BLaER1 treated with 17β-estradiol and CSF1 and Interleukin-3, amounts not matched to agents 10 nM and 100 nM (cell line): Measurements from ENCODE around the gene MYO19.
"Not testable (repeated sequence)": the region's sequence is repeated elsewhere in the genome, so short reads cannot be mapped to it uniquely, and the experiment has no call there.

Experiments used
- H3K27ac ChIP-seq, 11 experiments: shearing (Covaris generic); formaldehyde crosslinking; 2 replicates each; pipeline ENCODE4 v1.8.1; 2022
- H3K27me3 ChIP-seq, 11 experiments: shearing (Covaris generic); formaldehyde crosslinking; 2 replicates each; pipeline ENCODE4 v1.8.1; 2022
- H3K36me3 ChIP-seq, 11 experiments: shearing (Covaris generic); formaldehyde crosslinking; 2 replicates each; pipeline ENCODE4 v1.8.1; 2022
- H3K4me1 ChIP-seq, 10 experiments: shearing (Covaris generic); formaldehyde crosslinking; 2 replicates each; pipeline ENCODE4 v1.8.1; 2022
- H3K4me2 ChIP-seq, 11 experiments: shearing (Covaris generic); formaldehyde crosslinking; 2 replicates each; pipeline ENCODE4 v1.8.1; 2022
- H3K4me3 ChIP-seq, 10 experiments: shearing (Covaris generic); formaldehyde crosslinking; 2 replicates each; pipeline ENCODE4 v1.8.1; 2022
- H3K9ac ChIP-seq, 11 experiments: shearing (Covaris generic); formaldehyde crosslinking; 2 replicates each; pipeline ENCODE4 v1.8.1; 2022
- H3K9me3 ChIP-seq, 11 experiments: shearing (Covaris generic); formaldehyde crosslinking; replicated peaks in 1 of 11; 2 replicates each; pipeline ENCODE4 v1.8.1; 2022
- H4K20me1 ChIP-seq, 11 experiments: shearing (Covaris generic); formaldehyde crosslinking; 2 replicates each; pipeline ENCODE4 v1.8.1; 2022
- Cebpa-rat ChIP-seq, 11 experiments: shearing (Covaris generic); IDR thresholded peaks; 2 replicates each; pipeline ENCODE4 v1.8.1; 2022

MYO19 gene

DNA sequence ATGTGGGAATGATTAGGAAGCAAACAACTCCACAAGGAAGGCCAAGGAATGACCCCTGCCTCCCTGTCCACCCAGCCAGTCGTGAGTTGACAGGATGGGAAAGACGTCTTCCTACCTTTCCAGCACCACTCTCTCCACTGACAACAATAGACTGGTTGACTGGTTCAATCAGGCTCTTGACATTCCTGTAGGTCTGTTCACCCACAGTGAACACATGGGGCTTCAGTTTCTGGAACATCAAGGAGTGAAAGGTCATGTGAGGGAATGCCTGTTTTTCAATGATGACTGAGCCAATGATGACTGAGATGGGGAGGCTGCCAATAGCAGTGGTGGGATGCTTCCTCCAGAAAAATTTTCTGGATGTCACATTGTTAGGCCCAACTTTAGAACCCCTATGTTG, 9.6 kb downstream of the MYO19 start:
- H3K4me3 ChIP-seq = no peak overlapping the region
- no peak for TF ChIP-seq Cebpa-rat (IDR thresholded peaks at IDR 0.05)
- peaks cover 72 to 100% (median 97%) of the 10 kb centered on the region in 11 experiments for H3K36me3 ChIP-seq
- H3K27me3 ChIP-seq = no peaks in the 10 kb centered on the region
- peaks cover 0 to 49% (median 21%) of the 10 kb centered on the region in 11 experiments; a peak in 14 of 22 replicates for H4K20me1 ChIP-seq
- H3K27ac ChIP-seq = no peak overlapping the region
- no peaks in the 10 kb centered on the region for H3K9me3 ChIP-seq
- H3K9ac ChIP-seq = no peak overlapping the region
- peaks cover 0 to 18% (median 11%) of the 10 kb centered on the region in 10 experiments; a peak in 14 of 20 replicates for H3K4me1 ChIP-seq
- no peak overlapping the region for H3K4me2 ChIP-seq

DNA sequence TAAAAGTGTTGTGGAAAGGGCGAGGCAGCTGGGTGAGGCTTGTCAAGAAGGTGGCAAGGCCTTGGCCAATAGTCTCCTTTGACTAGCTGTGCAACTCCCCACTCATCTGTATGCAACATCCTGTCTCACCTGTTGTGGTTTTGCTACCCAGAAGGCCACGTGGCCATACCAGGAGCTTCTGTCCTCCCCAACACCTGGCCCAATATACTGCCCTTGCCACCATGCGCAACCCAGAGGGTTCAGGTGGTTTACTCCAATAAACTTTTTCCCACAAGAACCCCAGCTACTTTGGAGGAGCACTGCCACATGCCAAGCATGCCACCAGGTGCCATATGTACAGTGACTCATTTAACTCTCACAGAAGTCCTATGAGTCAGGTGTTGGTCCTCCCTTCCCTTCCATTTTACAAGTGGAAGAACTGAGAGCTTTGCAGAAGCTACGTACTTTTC, 10.2 kb downstream of the MYO19 start:
- peaks cover 72 to 100% (median 97%) of the 10 kb centered on the region in 11 experiments for H3K36me3 ChIP-seq
- H4K20me1 ChIP-seq = peaks cover 0 to 47% (median 16%) of the 10 kb centered on the region in 11 experiments; a peak in 14 of 22 replicates
- H3K4me1 ChIP-seq = peaks cover 0 to 17% (median 10%) of the 10 kb centered on the region in 10 experiments; a peak in 14 of 20 replicates
- H3K4me3 ChIP-seq = no peak overlapping the region
- H3K27ac ChIP-seq = no peak overlapping the region
- no peak overlapping the region for H3K9ac ChIP-seq
- no peaks in the 10 kb centered on the region for H3K9me3 ChIP-seq
- TF ChIP-seq Cebpa-rat (IDR thresholded peaks at IDR 0.05) = no peak
- H3K27me3 ChIP-seq = no peaks in the 10 kb centered on the region
- H3K4me2 ChIP-seq = no peak overlapping the region

DNA sequence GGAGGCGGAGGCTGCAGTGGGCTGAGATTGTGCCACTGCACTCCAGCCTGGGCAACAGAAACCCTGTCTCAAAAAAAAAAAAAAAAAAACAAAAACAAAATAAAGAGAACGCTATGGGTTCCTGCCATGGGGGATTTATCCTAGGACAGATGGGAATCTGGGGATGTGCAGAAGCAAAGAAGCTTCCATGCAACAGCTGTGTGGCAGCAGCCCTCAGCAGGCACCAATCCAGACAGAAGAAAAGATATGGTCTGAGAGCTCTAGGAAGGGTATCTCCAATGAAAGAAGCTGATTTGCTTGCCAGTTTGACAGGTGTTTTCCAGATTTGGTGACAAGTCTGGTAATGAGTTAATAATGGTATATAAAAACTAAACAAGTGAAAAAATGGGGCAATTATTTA, 11.6 kb downstream of the MYO19 start:
- H4K20me1 ChIP-seq = peaks cover 0 to 34% (median 13%) of the 10 kb centered on the region in 11 experiments; a peak in 10 of 22 replicates
- H3K4me1 ChIP-seq = peaks cover 0 to 5% (median 0%) of the 10 kb centered on the region in 10 experiments; a peak in 2 of 20 replicates
- H3K27ac ChIP-seq = no peak overlapping the region
- no peak overlapping the region for H3K4me3 ChIP-seq
- no peaks in the 10 kb centered on the region for H3K27me3 ChIP-seq
- no peak overlapping the region for H3K9ac ChIP-seq
- no peak for TF ChIP-seq Cebpa-rat (IDR thresholded peaks at IDR 0.05)
- H3K9me3 ChIP-seq = no peaks in the 10 kb centered on the region
- no peak overlapping the region for H3K4me2 ChIP-seq
- peaks cover 72 to 97% (median 94%) of the 10 kb centered on the region in 11 experiments for H3K36me3 ChIP-seq

DNA sequence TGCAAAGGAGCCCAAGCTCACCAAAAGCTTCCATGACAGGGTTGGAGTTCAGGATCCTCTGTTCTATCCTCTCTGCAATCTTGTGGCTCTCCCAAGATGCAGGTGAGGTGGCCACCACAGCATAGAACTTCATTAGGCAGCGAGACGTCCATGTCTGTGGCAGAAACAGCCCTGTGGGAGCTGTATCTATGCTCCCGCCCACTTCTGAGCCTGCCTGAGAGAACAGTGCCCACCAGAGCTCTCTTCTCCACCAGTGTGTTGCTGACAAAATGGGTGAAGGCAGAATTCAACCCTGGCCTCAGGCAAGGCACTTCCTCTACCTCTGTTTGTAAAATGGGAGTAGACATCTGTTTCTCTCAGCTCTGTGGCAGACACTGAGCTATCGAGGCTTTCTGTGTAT, 18.8 kb downstream of the MYO19 start:
- Histone ChIP-seq H3K9ac (no peak overlapping the region), H3K36me3 (peaks cover 65 to 97% (median 91%) of the 10 kb centered on the region in 11 experiments), H3K4me1 (peaks cover 0 to 5% (median 0%) of the 10 kb centered on the region in 10 experiments; a peak in 1 of 20 replicates), H3K9me3 (no peaks in the 10 kb centered on the region), H3K4me3 (no peak overlapping the region), H4K20me1 (peaks cover 0 to 23% (median 0%) of the 10 kb centered on the region in 11 experiments; a peak in 5 of 22 replicates), H3K27ac (no peak overlapping the region), H3K27me3 (no peaks in the 10 kb centered on the region), H3K4me2 (no peak overlapping the region)
- TF ChIP-seq Cebpa-rat (IDR thresholded peaks at IDR 0.05) = no peak

DNA sequence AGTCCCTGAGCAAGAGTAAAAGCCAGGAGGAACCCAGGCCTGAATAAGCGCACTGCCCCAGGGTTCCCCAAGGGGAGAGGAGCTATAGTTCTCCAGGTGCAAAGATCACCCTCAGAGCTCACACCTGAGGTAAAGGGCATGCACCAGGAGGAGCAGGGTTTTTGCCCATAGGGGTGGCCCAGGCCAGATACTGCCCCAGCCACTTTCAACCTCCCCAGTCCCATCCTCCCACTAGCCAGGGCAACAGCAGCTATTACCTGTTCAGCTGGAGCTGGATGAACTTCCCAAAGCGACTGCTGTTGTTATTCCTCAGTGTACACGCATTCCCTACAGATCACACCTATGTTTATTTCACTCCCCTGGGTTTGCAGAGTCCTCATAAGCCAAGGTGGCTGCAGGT, 19.8 kb downstream of the MYO19 start:
- Histone ChIP-seq H3K4me1 (peaks cover 0 to 3% (median 0%) of the 10 kb centered on the region in 10 experiments; a peak in 1 of 20 replicates), H4K20me1 (peaks cover 0 to 30% (median 0%) of the 10 kb centered on the region in 11 experiments; a peak in 5 of 22 replicates), H3K4me3 (no peak overlapping the region), H3K4me2 (no peak overlapping the region), H3K27me3 (no peaks in the 10 kb centered on the region), H3K36me3 (peaks cover 66 to 97% (median 91%) of the 10 kb centered on the region in 11 experiments), H3K27ac (no peak overlapping the region), H3K9me3 (no peaks in the 10 kb centered on the region), H3K9ac (no peak overlapping the region)
- TF ChIP-seq Cebpa-rat (IDR thresholded peaks at IDR 0.05) = no peak

DNA sequence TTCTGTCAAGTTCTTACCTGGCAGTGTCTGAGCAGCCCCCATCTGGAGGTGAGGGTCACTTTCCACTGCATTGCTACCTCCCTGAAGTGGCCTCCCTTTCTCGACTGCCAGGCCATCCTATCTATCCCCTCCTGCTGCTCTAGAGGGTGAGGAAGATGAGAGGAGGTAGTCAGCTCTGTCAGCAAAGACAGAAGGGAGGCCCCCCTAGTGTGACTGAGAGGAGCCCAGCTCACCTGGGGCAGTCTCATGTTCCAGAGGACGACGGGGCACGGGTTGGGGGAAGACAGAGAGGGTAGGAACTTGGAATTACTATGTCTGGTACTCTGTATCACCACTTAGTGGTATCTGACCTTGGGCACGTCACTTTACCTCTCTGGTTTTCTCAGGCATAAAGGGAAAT, 22.0 kb downstream of the MYO19 start:
- Histone ChIP-seq H3K36me3 (peaks cover 77 to 100% (median 96%) of the 10 kb centered on the region in 11 experiments), H3K4me2 (no peak overlapping the region), H3K27ac (no peak overlapping the region), H3K4me1 (no peaks in the 10 kb centered on the region), H3K4me3 (no peak overlapping the region), H4K20me1 (peaks cover 0 to 38% (median 0%) of the 10 kb centered on the region in 11 experiments; a peak in 6 of 22 replicates), H3K27me3 (no peaks in the 10 kb centered on the region), H3K9me3 (no peaks in the 10 kb centered on the region), H3K9ac (no peak overlapping the region; a peak in 1 of 22 replicates)
- TF ChIP-seq Cebpa-rat (IDR thresholded peaks at IDR 0.05) = no peak

DNA sequence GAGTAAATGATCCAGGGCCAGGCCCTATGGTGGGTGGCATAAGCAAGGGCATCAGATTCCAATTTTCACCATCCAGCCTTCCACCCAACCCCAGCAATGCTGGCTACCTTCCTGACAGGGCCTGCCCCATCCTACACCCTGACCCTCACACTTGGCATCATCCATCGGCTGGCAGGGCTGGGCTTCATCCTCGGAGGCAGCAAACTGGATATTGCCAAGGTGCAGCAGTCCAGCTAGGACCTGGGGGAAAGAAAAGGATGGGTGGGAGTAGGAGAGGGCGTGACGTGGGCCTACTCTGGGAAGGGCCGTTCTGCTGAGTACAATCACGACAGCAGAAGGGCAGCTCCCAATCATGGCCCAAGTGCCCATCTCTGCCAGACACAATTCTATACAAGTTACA, 23.5 kb downstream of the MYO19 start:
- Histone ChIP-seq H3K4me3 (no peak overlapping the region), H3K36me3 (peaks cover 85 to 100% (median 97%) of the 10 kb centered on the region in 11 experiments), H3K4me1 (no peaks in the 10 kb centered on the region), H4K20me1 (peaks cover 0 to 50% (median 0%) of the 10 kb centered on the region in 11 experiments; a peak in 6 of 22 replicates), H3K27ac (no peak overlapping the region), H3K9me3 (no peaks in the 10 kb centered on the region), H3K4me2 (no peak overlapping the region), H3K9ac (no peak overlapping the region), H3K27me3 (no peaks in the 10 kb centered on the region)
- TF ChIP-seq Cebpa-rat (IDR thresholded peaks at IDR 0.05) = no peak

DNA sequence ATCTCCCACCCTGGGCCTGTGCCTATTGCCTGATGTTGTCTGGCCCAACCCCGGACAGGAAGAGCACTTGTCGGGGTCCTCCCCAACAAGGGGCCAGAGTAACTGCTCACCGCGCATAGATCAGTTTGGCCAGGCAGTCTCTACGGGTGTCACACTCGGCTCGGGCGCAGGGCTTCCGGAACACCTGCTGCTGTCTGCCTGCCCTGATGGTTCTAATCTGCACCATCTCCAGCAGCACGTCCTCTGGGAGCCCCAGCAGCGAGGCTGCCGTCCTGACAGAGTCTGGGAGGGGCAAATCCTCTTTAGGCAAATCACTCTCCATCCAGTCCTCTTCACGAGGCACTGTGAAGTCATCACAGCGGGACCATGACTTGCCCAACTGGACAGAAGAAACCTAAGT, 24.0 kb downstream of the MYO19 start:
- Histone ChIP-seq H4K20me1 (peaks cover 0 to 47% (median 0%) of the 10 kb centered on the region in 11 experiments; a peak in 6 of 22 replicates), H3K9ac (no peak overlapping the region), H3K4me3 (no peak overlapping the region), H3K9me3 (no peaks in the 10 kb centered on the region), H3K27ac (no peak overlapping the region), H3K4me1 (no peaks in the 10 kb centered on the region), H3K36me3 (peaks cover 86 to 100% (median 97%) of the 10 kb centered on the region in 11 experiments), H3K27me3 (no peaks in the 10 kb centered on the region), H3K4me2 (no peak overlapping the region)
- TF ChIP-seq Cebpa-rat (IDR thresholded peaks at IDR 0.05) = no peak

DNA sequence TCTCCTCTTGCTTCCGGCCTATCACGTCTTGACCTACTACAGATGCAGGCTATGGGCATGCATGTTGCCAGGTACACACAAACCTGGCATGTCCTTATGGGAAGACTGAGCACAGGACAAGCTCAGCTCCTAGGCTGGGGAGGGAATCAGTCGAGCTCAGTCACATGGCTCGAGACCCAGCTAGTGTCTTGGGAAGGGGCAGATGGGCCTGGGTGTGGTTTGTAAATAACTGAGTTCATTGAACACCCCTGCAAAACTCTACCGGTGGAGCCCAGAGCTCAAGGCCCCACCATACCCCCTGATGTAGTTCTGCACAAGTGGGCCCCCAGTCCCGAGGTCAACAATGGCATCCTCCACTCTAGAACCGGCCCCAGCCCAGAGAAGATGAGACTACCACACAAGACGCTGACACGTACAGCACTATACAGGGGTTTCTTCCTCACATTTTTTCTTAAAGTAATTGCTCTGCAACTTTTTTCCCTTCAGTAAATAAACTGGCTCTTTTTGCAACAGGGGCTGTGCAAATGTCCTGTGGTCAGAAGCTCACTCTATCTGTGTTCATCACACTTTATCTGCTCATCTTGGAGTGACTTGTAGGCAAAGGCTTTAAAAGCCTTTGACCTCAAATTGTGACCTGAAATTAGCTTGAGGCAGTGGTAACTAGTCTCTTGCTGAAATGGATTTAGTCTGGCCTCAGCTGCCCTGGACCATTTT, 25.2 kb downstream of the MYO19 start:
- H4K20me1 ChIP-seq = peaks cover 0 to 35% (median 0%) of the 10 kb centered on the region in 11 experiments; a peak in 7 of 22 replicates
- no peaks in the 10 kb centered on the region for H3K27me3 ChIP-seq
- no peak overlapping the region for H3K9ac ChIP-seq
- H3K9me3 ChIP-seq = no peaks in the 10 kb centered on the region
- no peak overlapping the region for H3K4me2 ChIP-seq
- H3K4me3 ChIP-seq = no peak overlapping the region
- H3K36me3 ChIP-seq = peaks cover 84 to 100% (median 97%) of the 10 kb centered on the region in 11 experiments
- TF ChIP-seq Cebpa-rat (IDR thresholded peaks at IDR 0.05) = no peak
- no peak overlapping the region for H3K27ac ChIP-seq
- H3K4me1 ChIP-seq = no peaks in the 10 kb centered on the region

DNA sequence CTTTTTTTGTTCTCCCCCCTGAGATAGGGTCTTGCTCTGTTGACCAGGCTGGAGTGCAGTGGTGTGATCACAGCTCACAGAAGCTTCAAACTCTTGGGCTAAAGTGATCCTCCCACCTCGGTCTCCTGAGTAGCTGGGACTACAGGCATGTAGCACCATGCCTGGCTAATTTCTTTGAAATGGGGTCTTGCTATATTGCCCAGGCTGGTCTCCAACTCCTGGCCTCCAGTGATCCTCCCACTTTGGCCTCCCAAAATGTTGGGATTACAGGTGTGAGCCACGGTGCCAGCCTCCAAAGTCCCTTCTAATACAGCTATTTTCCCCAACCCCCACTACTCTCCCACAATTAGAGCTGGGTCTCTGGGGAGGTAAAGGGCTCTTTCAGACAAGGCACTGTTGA, 26.2 kb downstream of the MYO19 start:
- H3K4me3 ChIP-seq = not testable (repeated sequence)
- H3K36me3 ChIP-seq = peaks cover 84 to 100% (median 97%) of the 10 kb centered on the region in 11 experiments

More for the DNA sequence above, 26.2 kb downstream of the MYO19 start:
- not testable (repeated sequence) for H3K27me3 ChIP-seq, H3K4me2 ChIP-seq, H3K9ac ChIP-seq, H3K9me3 ChIP-seq, H3K4me1 ChIP-seq, H3K27ac ChIP-seq
- H4K20me1 ChIP-seq = peaks cover 0 to 37% (median 0%) of the 10 kb centered on the region in 11 experiments; a peak in 7 of 22 replicates
